ENCODE results near the gene TEX51.
A peak's percentile ranks its signal among the peaks of the same experiment; 100 is the strongest.

TEX51 gene

DNA sequence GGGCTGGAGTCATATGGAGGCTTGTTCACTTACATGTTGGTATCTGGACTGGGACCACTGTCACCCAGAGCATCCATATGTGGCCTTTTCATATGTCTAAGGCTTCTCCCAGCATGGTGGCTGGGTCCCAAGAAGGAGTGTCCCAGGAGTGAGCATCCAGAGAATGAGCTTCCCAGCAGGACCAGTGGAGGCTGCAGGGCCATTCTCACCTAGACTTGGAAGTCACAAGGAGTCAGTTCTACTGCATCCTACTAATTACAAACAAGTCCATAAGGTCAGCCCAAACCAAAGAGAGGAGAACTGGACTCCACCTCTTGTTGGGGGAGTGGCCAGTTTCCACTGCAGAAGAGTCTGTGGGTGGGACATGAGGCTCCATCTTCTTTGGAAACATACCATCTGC, 5.1 kb upstream of the TEX51 start:
- DNase-seq (no peak), ATAC-seq (no peak)

DNA sequence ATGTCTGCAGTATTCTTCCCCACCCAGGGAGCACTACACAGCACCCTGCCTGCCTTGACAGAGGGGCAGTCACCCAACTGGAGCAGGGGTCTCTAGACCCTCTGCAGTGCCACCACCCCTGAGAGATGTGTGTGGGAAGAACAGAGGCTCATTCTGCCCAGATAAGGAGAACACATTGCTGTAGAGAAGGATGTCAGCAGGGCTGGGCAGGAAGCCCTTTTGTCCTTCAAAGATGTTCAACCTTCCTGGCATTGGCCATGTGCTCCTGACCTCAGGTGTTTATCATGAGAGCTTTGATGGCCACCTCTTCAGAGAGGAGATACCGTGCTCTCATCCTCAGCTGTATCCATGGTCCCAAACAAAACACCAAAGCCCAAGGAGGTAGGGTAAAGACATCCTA, 4.6 kb upstream of the TEX51 start:
- no peak for ATAC-seq
- DNase-seq: no peak

DNA sequence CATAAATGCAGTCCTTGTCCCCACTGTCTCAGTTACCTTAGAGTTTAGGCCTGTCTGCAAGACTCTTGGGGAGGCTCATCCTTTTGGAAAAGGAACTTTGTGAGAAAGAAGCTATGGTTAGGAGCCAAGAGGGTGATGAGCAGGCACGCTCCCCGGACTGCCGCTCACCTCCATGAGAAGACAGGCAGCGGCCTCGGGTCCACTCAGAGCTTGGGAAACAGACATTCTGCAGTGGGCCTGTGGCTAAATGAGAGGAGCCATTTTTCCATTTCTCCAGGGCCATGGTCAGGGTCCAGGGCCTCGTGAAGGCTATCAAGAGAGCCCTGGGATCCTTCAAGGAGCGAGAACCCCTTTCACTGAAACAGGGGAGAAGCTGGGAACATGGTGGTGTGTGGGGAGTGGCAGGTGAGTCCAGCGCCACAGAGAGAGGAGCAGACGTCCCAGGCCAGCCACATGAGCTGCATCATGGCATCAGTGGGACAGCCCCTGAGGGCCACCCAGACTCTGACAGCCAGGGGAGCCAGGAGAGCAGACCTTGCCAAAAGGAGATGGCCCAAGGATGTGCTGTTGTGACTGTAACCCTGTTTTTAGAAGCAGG, 4.0 kb upstream of the TEX51 start:
- no peak for DNase-seq
- ATAC-seq: no peak

DNA sequence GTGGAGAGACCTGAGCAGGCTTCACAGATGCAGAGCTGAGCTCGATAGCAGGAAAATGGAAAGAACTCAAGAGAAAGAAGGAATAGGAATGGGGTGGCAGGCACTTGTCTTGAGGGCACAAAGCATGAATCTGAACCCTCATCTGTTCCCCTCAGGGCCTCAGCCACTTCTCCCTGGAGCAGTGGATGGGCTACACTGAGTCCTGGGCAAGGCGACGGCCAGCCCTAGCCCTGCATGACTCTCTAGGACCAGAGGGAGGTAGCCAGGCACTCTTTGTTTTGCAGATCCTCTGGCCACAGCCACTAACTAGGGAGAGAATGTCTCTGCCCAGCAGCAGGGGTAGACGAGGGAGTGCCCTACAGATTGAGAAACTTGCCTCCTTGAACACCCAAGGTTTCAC, 3.4 kb upstream of the TEX51 start:
- ATAC-seq: no peak
- DNase-seq: no peak

DNA sequence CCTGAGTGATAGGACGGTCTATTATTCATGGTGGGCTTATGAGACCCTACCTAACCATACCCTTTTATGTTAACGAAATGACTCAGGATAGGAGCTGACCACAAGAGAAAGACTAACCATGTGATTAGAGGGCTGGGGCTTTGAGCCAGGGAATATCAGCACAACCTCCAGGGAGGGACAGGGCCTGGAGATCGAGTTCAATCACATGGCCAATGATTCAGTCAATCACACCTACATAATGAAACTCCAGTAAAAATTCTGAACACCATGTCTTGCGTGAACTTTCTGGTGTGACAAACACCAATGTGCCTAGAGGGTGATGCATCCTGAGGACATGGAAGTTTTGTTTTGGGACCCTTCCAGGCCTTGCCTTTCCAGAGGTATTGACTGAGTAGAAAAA, 2.2 kb upstream of the TEX51 start:
- no peak for DNase-seq
- ATAC-seq: no peak

DNA sequence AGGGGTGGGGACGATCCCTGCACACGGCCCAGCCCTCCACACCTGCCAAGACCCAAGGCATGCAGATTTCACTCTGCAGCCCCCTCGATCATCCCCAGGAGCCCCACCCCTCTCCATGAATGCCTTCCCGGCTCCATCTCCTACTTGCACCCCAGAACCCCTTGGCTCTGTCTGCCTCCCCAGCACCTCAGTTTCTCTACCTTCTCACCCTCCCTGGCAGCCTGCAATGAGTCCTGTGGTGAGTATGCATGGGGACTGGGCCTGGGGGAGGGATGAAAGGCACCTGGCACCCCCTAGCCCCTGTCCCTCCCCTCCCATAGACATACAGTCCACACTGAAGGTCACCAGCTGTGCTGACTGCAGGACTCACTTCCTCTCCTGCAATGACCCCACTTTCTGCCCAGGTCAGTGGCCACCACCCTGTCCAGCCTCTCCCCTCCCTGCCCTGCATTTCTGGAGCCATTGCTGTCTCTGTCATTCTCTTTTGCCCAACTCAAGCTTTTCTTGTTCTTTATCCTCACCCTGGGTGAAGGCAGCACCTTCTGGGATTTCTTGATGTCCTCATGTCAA, 1.0 kb downstream of the TEX51 start:
- DNase-seq: no peak
- ATAC-seq: no peak

DNA sequence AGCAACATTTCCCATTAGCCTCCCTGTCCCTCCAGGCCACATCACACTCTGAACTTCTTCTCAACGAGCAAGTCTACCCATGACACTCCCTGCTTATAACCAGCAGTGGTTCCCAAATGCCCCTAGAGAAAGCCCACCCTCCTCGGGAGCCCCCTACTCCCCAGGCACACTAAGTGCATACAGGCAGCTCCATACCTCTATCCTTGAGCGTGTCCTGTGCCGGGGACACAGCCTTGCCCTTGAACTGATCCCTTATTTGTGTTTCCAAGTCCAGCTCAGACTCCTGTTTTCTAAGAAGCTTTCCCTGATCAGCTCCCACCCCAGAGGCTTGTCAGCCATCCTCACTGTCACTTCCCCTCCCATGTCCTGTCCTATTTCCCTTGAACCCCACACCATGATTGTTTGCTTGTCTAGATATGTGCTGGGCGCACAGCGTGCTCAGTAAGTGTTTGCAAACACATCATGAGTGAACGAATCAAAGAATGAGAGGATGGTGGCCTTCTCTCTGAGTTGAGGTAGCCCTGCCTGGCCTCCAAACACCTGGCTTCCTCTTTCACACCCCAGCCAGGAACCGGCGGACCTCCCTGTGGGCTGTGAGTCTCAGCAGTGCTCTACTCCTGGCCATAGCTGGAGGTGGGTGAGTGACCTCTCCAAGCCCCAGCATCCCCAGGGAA, 2.1 kb downstream of the TEX51 start:
- DNase-seq: no peak
- no peak for ATAC-seq

DNA sequence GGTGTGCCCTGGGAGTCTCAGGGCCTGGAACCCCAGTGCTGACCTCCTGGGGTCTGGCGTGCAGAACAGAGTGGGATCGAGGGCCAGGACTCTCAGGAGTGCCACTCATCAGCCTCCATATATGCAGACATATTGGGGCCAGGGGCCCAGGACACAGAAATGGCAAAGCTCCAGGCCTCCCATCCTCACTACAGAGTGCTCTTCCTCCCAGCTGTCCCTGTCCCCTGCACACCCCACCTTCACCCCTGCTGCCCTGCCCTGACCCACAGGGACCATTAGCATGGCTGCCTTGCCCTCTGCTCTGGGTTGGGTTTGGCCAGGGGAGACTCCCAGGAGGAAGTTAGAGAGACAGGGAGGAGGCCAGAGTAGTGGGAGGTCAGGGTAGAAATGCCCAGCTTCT, 2.8 kb downstream of the TEX51 start:
- DNase-seq (no peak), ATAC-seq (no peak)

DNA sequence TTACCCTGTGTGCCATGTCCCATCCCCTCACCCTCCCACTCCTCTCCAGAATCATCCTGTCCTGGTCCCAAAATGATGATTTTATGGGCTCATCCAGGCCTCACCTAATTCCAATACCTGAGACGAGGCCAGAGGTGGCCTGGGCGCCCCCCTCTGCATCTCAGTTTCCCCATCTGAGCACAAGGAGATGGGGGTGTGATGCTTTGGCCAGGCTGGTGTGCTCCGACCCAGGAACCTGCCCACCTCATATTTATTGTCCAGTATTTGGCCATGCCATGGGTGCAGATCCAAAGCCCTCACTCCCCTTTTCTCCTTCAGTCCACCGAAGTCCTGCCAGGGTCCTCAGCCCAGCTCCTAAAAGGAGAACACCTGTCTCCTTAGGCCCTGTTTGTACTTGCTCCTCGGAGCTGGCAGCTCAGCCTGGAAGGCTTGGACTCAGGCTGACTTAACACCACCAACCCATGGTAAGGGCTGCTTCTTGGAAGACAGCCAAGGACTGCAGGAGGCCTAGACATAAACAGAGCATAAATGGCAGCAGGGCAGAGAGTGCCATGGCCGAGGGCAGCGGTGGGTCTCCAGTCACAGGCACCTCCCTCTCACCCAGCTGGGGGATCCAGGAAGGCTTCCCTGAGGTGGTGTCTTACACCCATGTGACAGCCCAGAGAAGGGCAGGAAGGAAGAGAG, 3.6 kb downstream of the TEX51 start:
- ATAC-seq (no peak), DNase-seq (no peak)

DNA sequence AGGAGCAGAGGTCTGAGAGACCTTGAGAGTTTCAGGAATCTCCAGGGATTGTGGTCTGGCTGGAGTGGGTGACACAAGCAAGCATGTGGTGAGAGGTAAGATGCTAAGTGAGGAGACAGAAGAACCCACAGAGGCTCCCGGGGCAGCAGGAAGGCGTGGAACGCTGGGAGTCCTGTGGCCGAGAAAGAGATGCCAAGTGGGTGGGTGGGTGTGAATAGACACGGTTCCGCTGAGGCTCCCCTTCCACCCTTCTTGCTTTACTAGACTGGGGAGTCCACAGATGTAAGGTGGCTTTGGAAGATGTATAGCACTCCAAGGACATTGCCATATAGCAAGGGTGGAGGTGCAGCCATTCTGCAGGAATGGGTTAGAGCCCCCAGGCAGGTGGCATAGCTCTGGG, 4.2 kb downstream of the TEX51 start:
- ATAC-seq: no peak
- DNase-seq: no peak

DNA sequence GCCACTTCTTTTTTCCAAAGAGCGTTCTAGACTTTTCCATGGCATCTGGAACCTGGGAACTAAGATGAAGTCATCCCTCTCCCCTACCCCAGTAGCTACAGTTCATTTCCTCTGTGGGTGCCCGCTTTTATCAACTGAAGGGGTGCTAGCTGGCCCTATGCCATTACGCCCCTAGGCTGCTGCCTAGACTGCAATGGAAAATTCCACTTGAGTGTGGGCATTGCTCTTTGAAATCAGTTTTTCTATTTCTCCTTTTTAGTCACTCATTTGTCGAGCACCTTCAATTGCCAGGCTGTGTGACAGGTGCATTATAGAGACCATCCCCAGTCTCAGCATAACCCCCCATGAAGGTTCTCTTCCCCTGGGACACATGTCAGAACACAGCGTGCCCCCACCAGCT, 7.3 kb downstream of the TEX51 start:
- no peak for ATAC-seq

DNA sequence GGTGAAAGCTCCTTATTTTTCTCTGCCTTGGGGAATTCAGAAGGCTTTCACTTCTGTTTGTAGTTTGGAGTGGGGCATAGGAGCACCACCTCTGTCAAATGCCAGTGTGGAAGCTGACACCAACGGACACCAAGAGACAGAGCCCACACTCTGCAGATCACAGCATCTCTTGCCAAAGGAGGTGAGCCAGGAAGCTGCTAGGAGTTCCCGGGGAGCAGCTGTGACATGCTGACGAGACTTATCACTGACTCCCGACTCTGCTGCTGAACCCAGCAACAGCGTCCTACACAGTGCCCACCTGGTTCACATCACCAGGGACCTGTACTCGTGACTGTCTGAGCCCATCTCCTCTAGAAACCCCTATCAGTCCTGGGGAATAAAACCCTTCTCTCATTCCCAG, 8.1 kb downstream of the TEX51 start:
- ATAC-seq (no peak), DNase-seq (no peak)

More for the DNA sequence above, 7.3 kb downstream of the TEX51 start:
- no peak for DNase-seq

DNA sequence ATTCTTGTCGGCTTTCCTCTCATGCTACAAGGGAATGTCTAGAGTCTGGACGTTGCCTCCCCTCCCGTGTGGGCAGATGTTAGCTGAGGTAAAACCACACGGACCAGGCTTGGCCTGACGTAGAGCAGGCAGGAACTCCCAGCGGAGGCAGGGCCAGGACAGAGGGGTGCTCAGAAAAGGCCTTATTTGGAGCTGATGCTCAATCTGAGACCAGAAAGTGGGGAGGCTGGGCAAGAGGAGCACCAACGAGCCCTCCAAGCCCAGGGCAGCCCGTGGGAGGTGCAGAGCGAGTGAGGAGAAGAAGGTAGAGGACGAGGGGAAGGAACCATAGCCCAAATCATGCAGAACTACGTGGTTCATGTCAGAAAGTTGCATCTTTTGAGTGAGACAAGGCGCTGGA, 9.0 kb downstream of the TEX51 start:
- no peak for ATAC-seq
- peak; percentile 11 for DNase-seq

DNA sequence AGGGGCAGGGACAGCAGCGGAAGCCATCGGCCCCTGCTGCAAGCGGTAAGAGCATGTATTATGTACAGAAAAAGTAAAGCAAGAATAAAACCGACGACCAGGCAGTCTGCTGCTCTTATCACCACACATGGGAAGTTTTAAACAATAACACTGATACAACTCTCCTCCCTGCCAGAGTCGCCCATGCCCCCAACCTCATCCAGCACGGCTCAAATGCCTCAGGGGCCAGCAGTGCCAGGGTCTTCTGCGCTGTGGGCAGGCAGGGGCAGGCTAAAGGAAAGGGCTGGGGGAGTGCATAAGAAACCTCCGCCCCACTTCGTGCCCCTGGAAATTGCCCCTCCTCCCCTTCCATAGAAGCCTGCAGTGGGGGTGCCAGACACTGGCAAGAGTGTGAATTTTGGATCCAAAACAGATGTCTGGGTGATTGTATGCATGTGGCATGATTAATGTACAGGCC, 10.1 kb downstream of the TEX51 start:
- ATAC-seq (no peak), DNase-seq (no peak)

DNA sequence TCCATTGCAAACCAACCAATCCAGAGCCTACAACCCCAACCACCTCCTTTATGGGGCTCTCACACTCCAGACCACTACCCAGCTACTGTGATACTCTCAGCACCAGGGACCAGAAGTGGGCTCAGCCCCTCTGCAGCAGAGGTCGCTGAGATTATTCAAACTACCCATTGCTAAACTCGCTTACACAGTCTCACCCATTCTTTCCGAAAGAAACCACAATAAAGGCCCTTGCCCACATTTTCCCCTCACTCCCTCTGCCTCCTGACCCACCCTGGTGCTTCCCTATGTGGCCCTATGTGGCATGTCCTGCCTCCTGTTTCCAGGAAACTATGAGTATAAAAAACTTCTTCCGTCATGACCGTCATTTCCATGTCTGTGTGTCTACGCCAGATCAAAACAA, 10.7 kb downstream of the TEX51 start:
- DNase-seq (peak; percentile 12), ATAC-seq (peak; percentile 68)

DNA sequence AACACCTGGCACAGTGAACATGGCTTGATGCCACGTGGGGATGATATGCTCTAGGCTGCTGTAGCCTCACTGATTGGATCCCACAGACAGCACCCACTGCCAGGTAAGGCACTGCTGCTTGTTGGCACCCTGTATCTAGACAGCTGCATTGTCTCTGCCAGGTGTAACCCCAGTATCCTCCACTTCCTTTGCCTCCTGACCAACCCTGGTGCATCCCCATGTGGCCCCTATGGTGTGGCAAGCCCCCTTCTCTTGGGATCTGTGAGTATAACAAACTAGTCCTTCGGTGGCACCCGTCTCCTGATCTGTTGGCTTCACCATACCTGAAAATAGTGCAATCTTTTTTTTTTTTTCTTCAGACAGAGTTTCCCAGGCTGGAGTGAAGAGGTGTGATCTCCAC, 11.1 kb downstream of the TEX51 start:
- DNase-seq: no peak
- ATAC-seq: no peak

DNA sequence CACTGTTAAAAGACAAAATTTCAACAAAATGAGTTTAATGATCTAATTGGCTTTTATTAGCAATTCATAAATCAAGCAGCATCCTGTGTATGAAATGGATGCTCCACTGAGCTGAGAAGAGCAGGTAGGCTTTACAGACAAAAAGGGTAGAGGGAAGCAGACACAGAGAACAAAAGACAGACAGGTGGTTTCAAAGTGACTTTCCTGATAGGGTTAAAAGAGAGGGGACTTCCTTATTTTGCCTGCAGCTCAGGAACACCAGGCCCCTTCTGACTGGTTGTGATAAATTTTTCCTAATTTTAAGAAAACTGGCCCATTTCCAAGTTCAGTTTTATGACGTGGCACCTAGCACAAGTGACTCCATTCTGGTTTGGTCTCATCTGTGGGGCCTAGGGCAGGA, 11.9 kb downstream of the TEX51 start:
- no peak for DNase-seq
- no peak for ATAC-seq

DNA sequence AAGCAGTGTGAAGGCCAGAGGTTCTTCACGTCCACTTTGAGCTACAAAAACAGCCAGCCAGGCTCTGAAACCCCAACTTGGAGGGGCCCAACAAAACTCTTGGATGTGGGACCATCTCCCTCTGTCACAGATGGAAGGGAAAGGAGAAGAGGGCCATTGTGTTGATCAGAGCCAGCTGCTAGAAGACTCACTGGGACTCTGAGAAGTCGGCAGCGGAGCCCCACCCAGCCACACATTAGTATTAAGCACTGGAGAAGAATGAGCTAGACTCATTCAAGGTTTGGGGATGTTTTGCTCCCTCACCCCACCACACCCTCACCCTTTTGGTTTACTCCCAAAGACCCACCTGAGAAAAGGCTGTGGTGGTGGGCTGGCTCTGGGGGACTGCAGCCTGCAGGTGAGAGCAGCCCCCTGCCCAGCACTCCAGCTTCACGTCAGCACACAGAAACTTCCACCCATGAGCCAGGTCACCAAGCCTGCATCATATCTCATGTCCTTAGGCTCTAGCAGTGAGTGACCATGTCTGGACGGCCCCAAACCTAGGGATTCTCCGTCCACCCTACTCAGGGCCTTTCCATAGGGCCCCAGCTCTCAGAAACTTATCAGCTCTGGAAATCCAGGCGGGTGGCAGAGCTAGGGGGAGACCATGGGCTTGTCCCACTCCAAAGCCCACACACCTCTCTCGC, 12.6 kb downstream of the TEX51 start:
- DNase-seq: no peak
- ATAC-seq: no peak

DNA sequence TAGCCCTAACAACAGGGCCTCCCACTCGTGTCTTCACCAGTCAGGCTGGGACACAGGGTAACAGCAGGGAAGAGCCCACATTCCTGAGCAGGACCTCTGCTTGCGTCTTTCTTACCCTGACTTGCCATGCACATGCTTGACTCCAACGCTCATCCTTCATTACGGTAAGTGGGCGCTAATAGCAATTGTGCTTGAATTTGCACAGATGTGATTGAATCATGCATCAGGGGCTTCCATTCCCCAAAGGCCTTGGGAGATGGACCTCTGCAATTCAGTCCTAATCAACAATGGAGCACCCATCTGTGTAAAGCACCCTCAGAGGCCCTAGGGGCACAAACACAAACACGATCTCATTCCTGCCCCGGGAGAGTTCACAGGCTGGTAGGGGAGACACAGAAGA, 13.5 kb downstream of the TEX51 start:
- ATAC-seq (no peak), DNase-seq (no peak)

DNA sequence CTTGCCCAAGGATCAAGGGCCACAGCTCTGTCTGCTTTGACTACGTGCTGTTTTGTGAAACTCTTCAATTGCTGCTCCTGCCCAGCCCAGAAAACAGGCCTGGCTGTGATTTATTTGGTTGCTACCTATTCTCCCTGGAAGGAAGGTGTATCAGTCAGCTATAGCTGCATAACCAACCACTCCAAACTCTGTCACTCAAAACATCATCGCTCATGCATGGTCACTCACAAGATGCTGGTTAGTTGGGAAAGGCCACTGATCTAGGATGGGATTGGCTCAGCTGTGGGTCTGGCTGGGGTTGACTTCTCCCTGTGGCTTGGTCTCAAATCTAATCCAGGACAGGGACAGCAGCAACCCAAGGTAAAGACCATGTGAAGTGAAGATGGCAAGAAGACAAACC, 14.6 kb downstream of the TEX51 start:
- ATAC-seq: no peak
- no peak for DNase-seq

DNA sequence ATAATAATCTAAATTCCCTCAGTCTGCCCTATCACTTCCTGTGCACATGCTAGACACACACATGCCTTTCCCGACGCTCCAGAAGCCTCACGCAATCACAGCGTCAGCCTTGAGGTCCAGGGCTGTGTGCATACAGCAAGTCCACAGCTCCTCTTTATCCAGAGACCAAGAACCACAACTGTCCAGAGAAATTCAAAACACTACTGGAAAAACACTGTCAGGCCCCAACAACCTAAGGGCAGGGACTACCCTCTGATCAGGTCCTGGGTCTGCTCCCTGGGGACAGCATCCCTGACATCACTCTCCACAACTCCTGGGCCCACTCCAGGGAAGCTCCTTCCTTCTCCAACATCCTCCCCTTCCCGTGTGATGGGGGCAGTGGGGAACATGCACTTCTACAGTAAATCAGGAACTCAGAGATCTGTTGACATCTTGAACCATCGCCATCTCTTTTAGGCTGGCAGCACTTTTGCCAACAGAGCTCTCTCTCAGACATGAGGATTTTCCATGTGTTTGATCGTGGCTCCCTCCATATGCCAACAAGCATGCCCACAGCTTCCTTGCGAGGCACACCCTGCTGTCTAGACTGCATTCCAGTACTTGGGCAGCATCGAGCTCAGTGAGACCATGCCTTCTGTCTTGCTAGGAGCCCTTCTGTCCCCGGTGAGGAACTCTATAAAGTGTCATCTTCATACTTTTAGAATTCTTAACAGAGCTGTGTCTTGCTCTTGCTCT, 15.4 kb downstream of the TEX51 start:
- no peak for ATAC-seq
- no peak for DNase-seq

DNA sequence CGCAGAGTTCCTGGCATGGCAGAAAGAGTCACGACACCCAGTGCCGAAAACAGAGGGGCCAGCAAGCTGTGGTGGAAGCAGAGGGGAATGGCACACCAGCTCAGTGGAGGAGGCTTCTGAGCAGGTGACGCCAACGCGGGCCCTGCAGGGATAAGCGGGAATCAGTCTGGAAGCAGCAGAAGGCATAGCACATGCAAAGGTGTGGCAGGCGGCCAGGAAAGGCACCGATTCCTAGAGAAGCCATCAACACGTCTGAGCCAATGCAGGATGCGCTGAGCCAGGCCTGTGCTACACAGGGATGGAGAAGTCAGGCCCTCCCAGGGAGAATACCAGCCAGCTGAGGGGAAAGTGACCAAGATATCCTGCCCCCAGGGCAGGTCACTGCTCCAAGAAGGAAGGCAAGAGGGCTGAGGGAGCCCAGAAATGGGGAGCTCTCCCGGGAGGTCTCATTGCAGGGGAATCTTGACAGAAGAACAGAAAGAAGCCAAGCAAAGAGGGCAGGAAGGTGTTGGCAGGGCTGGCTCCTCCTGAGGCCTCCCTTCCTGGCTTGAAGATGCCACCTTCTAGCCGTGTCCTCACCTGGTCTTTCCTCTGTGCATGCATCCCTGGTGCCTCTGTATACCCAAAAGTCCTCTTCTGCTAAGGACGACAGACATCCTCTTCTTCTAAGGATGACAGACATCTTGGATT, 16.3 kb downstream of the TEX51 start:
- DNase-seq: no peak
- ATAC-seq: no peak

All from stimulated activated naive CD8-positive, alpha-beta T cell treated with anti-CD3 and anti-CD28 coated beads, Interleukin-15, Interleukin-2, amounts not matched to agents 100 U/mL and 50 U/mL, for 24 hours (primary cell).